Measurements from ENCODE around the gene CILP2. TPM values are rescaled to one million over a fixed set of nuclear protein-coding genes. Genes with fewer than 3 reads are reported as not detected.

The CILP2 gene
- total RNA-seq = not detected in 2 replicates

GRCh38 chr19:19538061-19538784 is at the start of gene CILP2:
Gene CILP2, plus strand, starts transcription at chr19:19538265. Its CDS starts 85 bp downstream, at chr19:19538350.

GRCh38 chr19:19514881-19515641 is 23.0 kb upstream of the CILP2 start, which contains the start of gene TSSK6:
Gene TSSK6, minus strand, starts transcription at chr19:19515548. Its CDS starts 121 bp downstream, at chr19:19515427.

GRCh38 chr19:19515642-19516519 is 22.2 kb upstream of the CILP2 start, which contains the start of gene NDUFA13:
Gene NDUFA13, plus strand, starts transcription at chr19:19516225. Its CDS starts 14 bp downstream, at chr19:19516239.

GRCh38 chr19:19528721-19529490 is 9.2 kb upstream of the CILP2 start, which contains the start of gene YJEFN3:
Gene YJEFN3, plus strand, starts transcription at chr19:19528911. Its CDS starts 22 bp downstream, at chr19:19528933.

Other genes with a start within 250 kb of the CILP2 start
- 19.6 and 31.8 TPM in 2 replicates for gene SUGP1, start 217.8 kb upstream of the CILP2 start, total RNA-seq
- 22.1 and 22.7 TPM in 2 replicates for gene MAU2, start 217.4 kb upstream of the CILP2 start, total RNA-seq
- 95.4 and 97.3 TPM in 2 replicates for gene GATAD2A, start 132.6 kb upstream of the CILP2 start, total RNA-seq
- gene TSSK6, start 22.7 kb upstream of the CILP2 start, total RNA-seq = 0.10 and 0.13 TPM in 2 replicates
- gene NDUFA13, start 22.0 kb upstream of the CILP2 start, total RNA-seq = 48.5 and 82.0 TPM in 2 replicates
- gene YJEFN3, start 9.4 kb upstream of the CILP2 start, total RNA-seq = 0.05 and 0.07 TPM in 2 replicates
- gene PBX4, start 80.4 kb downstream of the CILP2 start, total RNA-seq = not detected in 2 replicates
- gene LPAR2, start 90.0 kb downstream of the CILP2 start, total RNA-seq = 1.2 and 1.7 TPM in 2 replicates
- gene GMIP, start 105.4 kb downstream of the CILP2 start, total RNA-seq = 9.9 and 10.2 TPM in 2 replicates
- gene ATP13A1, start 125.4 kb downstream of the CILP2 start, total RNA-seq = 51.6 and 65.6 TPM in 2 replicates
- 7.2 and 9.6 TPM in 2 replicates for gene ZNF101, start 130.6 kb downstream of the CILP2 start, total RNA-seq
- gene ZNF14, start 194.8 kb downstream of the CILP2 start, total RNA-seq = 1.5 and 3.4 TPM in 2 replicates